Measurements from ENCODE around the gene APOBEC4. TPM values are rescaled to one million over a fixed set of nuclear protein-coding genes. Genes with fewer than 3 reads are reported as not detected.

Gene APOBEC4
- total and polyA plus RNA-seq, 2 of the 4 experiments (the other 2 are of a cell fraction) = not detected

GRCh38 chr1:183634429-183635065 is 18.6 kb downstream of the APOBEC4 start (continued):
- no peak for TF ChIP-seq FOS (IDR thresholded peaks at IDR 0.05; ENCODE audit: low read depth, low read length)

- Histone ChIP-seq H2AK5ac (ENCODE audit: low read depth, low read length) (no peak overlapping the region), H4K8ac (ENCODE audit: low read depth in 2 of 2, low read length in 2 of 2) (peak overlapping the region; percentile 90 to 95; a peak in 3 of 4 replicates), H2BK20ac (ENCODE audit: low read depth, low read length) (no peak overlapping the region), H3K4ac (ENCODE audit: low read depth, low read length) (peak overlapping the region; percentile 51; the same call in 1 of the 2 replicates), H3K36me3 (ENCODE audit: control insufficient read depth, insufficient read depth, low read length) (peaks cover 11% of the 10 kb centered on the region), H3K27me3 (ENCODE audit: control insufficient read depth, insufficient read depth, low read length) (no peaks in the 10 kb centered on the region), H3K56ac (ENCODE audit: extremely low read depth, insufficient read depth, low read length) (peak overlapping the region; percentile 92), H4K5ac (ENCODE audit: low read depth, low read length) (peak overlapping the region; percentile 60), H3K9me3 (ENCODE audit: control insufficient read depth, insufficient read depth, low read length) (no peaks in the 10 kb centered on the region), H2AK9ac (replicated peaks; ENCODE audit: low read depth, low read length, poor library complexity) (no peak overlapping the region), H3K9ac (ENCODE audit: low read depth, low read length) (peak overlapping the region; percentile 96), H3K4me2 (ENCODE audit: low read depth, low read length) (peak overlapping the region; percentile 99), H3K79me1 (ENCODE audit: low read depth in 1 of 2, low read length in 2 of 2) (peaks cover 9 to 25% of the 10 kb centered on the region in 2 experiments), H3K14ac (replicated peaks; ENCODE audit: low read depth, low read length) (peak overlapping the region; percentile 50; the same call in 1 of the 2 replicates), H2BK120ac (ENCODE audit: low read depth, low read length) (peak overlapping the region; percentile 22; the same call in 1 of the 2 replicates), H3K23ac (ENCODE audit: low read depth, low read length) (peak overlapping the region; percentile 77; the same call in 1 of the 2 replicates), H3K4me1 (ENCODE audit: control insufficient read depth, insufficient read depth, low read length) (peaks cover 5% of the 10 kb centered on the region), H4K91ac (ENCODE audit: insufficient read depth, low read depth, low read length) (no peak overlapping the region; the same call in 1 of the 2 replicates), H3K9me1 (ENCODE audit: insufficient read depth, low read length) (peaks cover 7% of the 10 kb centered on the region; the same call in 1 of the 2 replicates), H2AFZ (replicated peaks; ENCODE audit: low read length, poor library complexity) (no peak overlapping the region), H2BK5ac (ENCODE audit: low read depth, low read length, poor library complexity, severe bottlenecking) (peak overlapping the region; percentile 93), H3K18ac (ENCODE audit: low read depth, low read length) (peak overlapping the region; percentile 90), H3K4me3 (ENCODE audit: insufficient read depth, low read depth, low read length) (peak overlapping the region; percentile 85), H4K20me1 (ENCODE audit: insufficient read depth, low read length) (peaks cover 15% of the 10 kb centered on the region; the same call in 1 of the 2 replicates), H3K27ac (ENCODE audit: insufficient read depth, low read length) (peak overlapping the region; percentile 96), H2BK15ac (ENCODE audit: low read depth, low read length) (no peak overlapping the region)
- TF ChIP-seq USF2 (IDR thresholded peaks at IDR 0.05; ENCODE audit: low read depth, low read length) (no peak), POLR2A (IDR thresholded peaks at IDR 0.05; ENCODE audit: low read depth, low read length) (peak; percentile 71), CTCF (conservative IDR thresholded peaks at IDR 0.05; ENCODE audit: low read depth, low read length) (peak; percentile 44)
- in situ Hi-C loops (cut with MboI; ENCODE audit: low sequenced_read_pairs) (no loop called here), dilution Hi-C loops (cut with HindIII; ENCODE audit: low sequenced_read_pairs, unreplicated experiment) (no loop called here), intact Hi-C loops (cut with micrococcal nuclease) (loop anchor here (5.0 to 10.0 kb wide), 3 partner anchors 421 to 751 kb away; partner anchors contain the start of genes C1orf21 and TSEN15)
- DNase-seq = peak; percentile 95
- BruUV-seq (replicated peaks) = TSS peak; percentile 90
- peak; percentile 48 for ATAC-seq (ENCODE audit: low read depth)
- ChIA-PET CTCF (interaction anchor here (0.6 to 1.5 kb wide), 6 partner anchors 11 to 1119 kb away, joined by 3 to 5 read pairs (median 3); no protein-coding TSS in a partner anchor), POLR2A (ENCODE audit: unreplicated experiment) (no interaction called here)
- WGBS, 2 experiments (ENCODE audit: extremely low coverage in 2 of 2, insufficient read length in 1 of 2) = no CpG with 5 or more reads among the region's 1 CpG
These were observed 19.3 kb downstream of the APOBEC4 start for GRCh38 chr1:183633676-183634343.
